ENCODE measurements around the gene HCCS. TPM values are rescaled to one million over a fixed set of nuclear protein-coding genes. Genes with fewer than 3 reads are reported as not detected.

Gene HCCS
- 1 to 10 TPM; 7.9 to 9.4 (median 8.9) TPM for total RNA-seq

DNA sequence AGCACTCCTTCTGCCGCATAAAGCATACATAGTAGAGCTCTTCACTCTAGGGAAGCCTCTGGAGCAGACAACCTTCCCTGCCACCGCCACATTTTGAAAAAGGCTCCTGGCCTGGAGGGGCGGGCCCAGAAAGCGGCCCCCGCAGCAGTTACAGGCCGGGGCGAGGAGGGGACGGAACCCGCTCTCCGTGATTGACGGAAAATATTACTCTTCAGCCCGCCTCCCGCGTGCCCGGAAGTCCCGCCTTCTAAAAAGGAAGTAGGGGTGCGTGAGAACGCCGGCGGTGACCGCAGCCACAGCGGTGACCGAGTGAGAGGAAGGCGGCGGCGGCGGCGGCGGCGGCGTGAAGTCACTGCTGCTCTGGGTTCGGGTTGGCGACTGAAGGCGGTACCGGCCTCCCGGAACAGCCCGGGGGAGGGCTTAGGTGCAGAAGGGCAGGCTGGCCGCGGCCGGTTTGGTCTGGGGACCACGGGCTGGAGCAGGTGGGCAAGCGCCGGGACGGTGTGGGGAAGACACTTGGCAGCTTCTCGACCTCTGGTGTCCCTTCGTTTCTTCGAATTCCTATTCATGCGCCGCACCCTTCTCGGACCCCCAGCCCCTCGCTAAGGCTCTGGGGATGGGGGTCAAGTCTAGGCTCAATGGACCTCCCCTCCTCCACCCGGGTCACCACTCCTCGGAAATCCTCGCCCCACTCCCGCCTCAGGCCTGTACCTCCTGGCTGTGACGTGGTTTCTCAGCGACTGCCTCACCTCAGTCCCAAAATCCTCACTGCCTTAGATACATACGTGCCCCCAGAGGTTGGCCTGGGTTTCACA lies at the start of gene HCCS:
TSS of gene HCCS (plus strand) at position 296 of the 815 bp plus-strand sequence. CDS start 729 bp downstream, outside the sequence.
- peak; percentile 71 to 73 for DNase-seq (ENCODE audit: low spot score in 2 of 2)
- peak within 1 kb of the TSS; percentile 65 to 79 (median 66) for H3K4me3 ChIP-seq
- H3K9me3 ChIP-seq = no peaks in the 10 kb centered on the region
- H3K36me3 ChIP-seq = no peaks in the 10 kb centered on the region
- peak within 1 kb of the TSS; percentile 86 to 90 for H3K27ac ChIP-seq
- TF ChIP-seq, protein P1, sequence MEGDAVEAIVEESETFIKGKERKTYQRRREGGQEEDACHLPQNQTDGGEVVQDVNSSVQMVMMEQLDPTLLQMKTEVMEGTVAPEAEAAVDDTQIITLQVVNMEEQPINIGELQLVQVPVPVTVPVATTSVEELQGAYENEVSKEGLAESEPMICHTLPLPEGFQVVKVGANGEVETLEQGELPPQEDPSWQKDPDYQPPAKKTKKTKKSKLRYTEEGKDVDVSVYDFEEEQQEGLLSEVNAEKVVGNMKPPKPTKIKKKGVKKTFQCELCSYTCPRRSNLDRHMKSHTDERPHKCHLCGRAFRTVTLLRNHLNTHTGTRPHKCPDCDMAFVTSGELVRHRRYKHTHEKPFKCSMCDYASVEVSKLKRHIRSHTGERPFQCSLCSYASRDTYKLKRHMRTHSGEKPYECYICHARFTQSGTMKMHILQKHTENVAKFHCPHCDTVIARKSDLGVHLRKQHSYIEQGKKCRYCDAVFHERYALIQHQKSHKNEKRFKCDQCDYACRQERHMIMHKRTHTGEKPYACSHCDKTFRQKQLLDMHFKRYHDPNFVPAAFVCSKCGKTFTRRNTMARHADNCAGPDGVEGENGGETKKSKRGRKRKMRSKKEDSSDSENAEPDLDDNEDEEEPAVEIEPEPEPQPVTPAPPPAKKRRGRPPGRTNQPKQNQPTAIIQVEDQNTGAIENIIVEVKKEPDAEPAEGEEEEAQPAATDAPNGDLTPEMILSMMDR (IDR thresholded peaks at IDR 0.05) = no peak
- peak in 2 of 3 donors; percentile 72 to 80 for TF ChIP-seq POLR2AphosphoS5 (IDR thresholded peaks at IDR 0.05)
- peak; percentile 38 for TF ChIP-seq POLR2A (IDR thresholded peaks at IDR 0.05)
- intact Hi-C loops (cut with DNase I; ENCODE audit: low total_unique reads) = no loop called here
- peaks cover 0 to 19% of the 10 kb centered on the region in 2 donors for H3K27me3 ChIP-seq
- H3K4me1 ChIP-seq = no peaks in the 10 kb centered on the region

DNA sequence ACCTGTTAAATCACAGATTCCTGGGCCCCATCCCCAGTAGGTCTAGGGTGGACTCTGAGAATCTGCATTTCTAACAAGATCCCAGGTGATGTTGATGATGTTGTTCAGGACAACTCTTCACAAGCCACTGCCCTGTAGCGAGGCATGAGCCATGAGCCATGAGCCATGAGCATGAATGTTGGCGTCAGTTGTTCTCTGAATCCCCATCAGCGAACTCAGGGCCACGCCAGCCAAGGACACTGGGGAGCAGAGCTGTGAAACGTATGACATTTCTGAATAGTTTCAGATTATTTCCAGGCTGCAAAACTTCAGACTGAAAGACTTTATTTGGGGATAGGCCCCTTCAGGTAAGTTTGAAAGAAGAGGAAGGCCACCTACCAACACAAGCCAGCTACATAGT lies 46.9 kb upstream of the HCCS start:
- intact Hi-C loops (cut with DNase I; ENCODE audit: low total_unique reads) = no loop called here
- TF ChIP-seq, protein P1 (IDR thresholded peaks at IDR 0.05) = no peak
- no peak for TF ChIP-seq POLR2AphosphoS5 (IDR thresholded peaks at IDR 0.05)
- Histone ChIP-seq H3K9me3 (no peaks in the 10 kb centered on the region), H3K36me3 (no peaks in the 10 kb centered on the region), H3K27ac (peak overlapping the region in 1 of 2 donors; percentile 57), H3K27me3 (peaks cover 0 to 4% of the 10 kb centered on the region in 2 donors), H3K4me1 (no peaks in the 10 kb centered on the region), H3K4me3 (no peak overlapping the region)
- DNase-seq (ENCODE audit: low spot score in 2 of 2) = no peak

DNA sequence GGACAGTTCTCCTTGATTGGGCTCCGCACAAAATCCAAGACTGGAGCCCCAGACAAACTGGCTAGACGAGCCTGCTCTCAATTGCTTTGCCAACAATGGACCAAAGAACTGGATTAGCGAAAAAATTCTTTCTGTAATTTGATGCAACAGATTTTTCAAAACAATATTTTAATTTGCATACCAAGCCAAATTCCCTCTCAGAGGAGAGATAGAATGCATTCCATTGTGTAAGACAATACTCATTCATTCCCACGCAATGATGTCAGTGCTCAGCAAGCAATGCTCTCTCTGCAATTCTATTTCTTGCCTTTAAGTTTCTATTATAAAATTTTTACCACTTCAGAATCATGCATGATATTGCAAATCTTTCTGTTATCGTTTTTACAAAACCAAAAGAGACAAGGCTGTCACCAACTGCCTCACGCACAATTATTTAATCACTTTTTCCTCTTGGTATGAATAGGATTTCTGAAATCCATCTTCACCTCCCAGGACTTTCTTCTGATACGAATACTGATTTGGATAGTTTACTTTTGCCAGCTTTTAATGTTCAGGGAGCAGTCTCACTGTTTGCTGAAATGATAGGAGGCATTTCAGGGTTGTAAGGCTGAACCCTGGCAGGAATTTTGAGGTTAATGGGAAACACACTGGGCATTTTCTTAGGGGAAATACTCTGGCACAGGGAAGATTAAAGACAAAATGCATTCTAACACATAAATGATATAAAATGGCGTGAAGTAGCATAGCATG lies 46.1 kb upstream of the HCCS start:
- Histone ChIP-seq H3K4me1 (no peaks in the 10 kb centered on the region), H3K36me3 (no peaks in the 10 kb centered on the region), H3K27me3 (peaks cover 0 to 1% of the 10 kb centered on the region in 2 donors), H3K27ac (peak overlapping the region; percentile 4 to 42), H3K9me3 (no peaks in the 10 kb centered on the region), H3K4me3 (no peak overlapping the region)
- intact Hi-C loops (cut with DNase I; ENCODE audit: low total_unique reads) = no loop called here
- no peak for DNase-seq (ENCODE audit: low spot score in 2 of 2)
- TF ChIP-seq POLR2A (IDR thresholded peaks at IDR 0.05) (no peak), POLR2AphosphoS5 (IDR thresholded peaks at IDR 0.05) (no peak)
- TF ChIP-seq, protein P1 (IDR thresholded peaks at IDR 0.05) = no peak

DNA sequence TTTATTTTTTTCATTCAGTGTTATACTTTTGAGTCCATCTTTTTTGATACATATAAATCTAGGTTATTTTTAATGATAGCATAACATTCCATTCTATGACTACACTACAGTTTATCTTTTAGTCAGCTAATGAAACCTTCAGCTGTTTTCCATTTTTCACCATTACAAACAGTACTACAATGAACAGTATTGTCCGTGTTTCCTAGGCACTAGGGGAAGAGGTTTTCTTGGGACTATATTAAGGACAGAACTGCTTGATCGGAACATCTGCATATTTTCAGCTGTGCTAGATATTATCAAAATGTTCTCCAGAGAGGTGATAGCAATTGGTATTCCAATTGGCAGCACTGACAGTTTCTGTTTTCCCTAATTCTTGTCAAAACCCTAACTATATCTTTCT lies 44.3 kb upstream of the HCCS start:
- Histone ChIP-seq H3K27me3 (peaks cover 0 to 5% of the 10 kb centered on the region in 2 donors), H3K9me3 (no peaks in the 10 kb centered on the region), H3K4me3 (no peak overlapping the region), H3K4me1 (no peaks in the 10 kb centered on the region), H3K27ac (no peak overlapping the region), H3K36me3 (no peaks in the 10 kb centered on the region)
- intact Hi-C loops (cut with DNase I; ENCODE audit: low total_unique reads) = no loop called here
- TF ChIP-seq POLR2AphosphoS5 (IDR thresholded peaks at IDR 0.05) (no peak), POLR2A (IDR thresholded peaks at IDR 0.05) (no peak)
- TF ChIP-seq, protein P1 (IDR thresholded peaks at IDR 0.05) = no peak
- no peak for DNase-seq (ENCODE audit: low spot score in 2 of 2)

DNA sequence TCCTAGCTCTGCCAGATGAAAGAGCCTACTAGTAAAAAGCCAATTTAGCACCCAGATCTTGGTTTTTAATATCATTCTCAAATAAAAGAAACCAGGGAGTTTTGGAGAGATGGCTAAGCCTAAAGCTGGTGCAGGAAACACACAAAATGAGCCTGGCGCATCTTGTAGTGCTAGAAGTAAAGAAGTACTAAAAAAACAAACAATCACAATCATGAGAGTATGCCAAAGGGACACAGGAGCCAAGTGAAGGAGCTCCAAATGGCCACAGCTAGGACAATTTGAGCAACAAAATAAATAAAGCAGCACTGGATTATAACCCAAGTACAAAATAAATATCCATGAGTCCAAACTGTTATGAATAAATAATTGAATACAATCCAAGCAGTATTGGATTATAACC lies 37.8 kb upstream of the HCCS start:
- TF ChIP-seq POLR2A (IDR thresholded peaks at IDR 0.05) (no peak), POLR2AphosphoS5 (IDR thresholded peaks at IDR 0.05) (no peak)
- TF ChIP-seq, protein P1 (IDR thresholded peaks at IDR 0.05) = no peak
- no peaks in the 10 kb centered on the region for H3K36me3 ChIP-seq
- intact Hi-C loops (cut with DNase I; ENCODE audit: low total_unique reads) = no loop called here
- no peaks in the 10 kb centered on the region for H3K4me1 ChIP-seq
- no peak overlapping the region for H3K27ac ChIP-seq
- DNase-seq (ENCODE audit: low spot score in 2 of 2) = no peak
- peaks cover 0 to 16% of the 10 kb centered on the region in 2 donors for H3K27me3 ChIP-seq
- no peak overlapping the region for H3K4me3 ChIP-seq
- H3K9me3 ChIP-seq = no peaks in the 10 kb centered on the region

Measured in breast epithelium (tissue), 4 donors.